K562 (cell line): ENCODE results near the gene TM9SF4. TPM values are rescaled to one million over a fixed set of nuclear protein-coding genes. Genes with fewer than 3 reads are reported as not detected.
A peak's percentile ranks its signal among the peaks of the same experiment; 100 is the strongest.

Experiments
- CHD7 ChIP-seq: fragments of 200-600 bp; sonication (generic); IDR thresholded peaks from one replicate; pipeline ENCODE4 v1.6.1; 2012; ENCODE audit warnings: mild to moderate bottlenecking, low read depth, low read length, inconsistent platforms
- EGR1 ChIP-seq: fragments of 450-650 bp; conservative IDR thresholded peaks from 2 replicates; pipeline ENCODE4 v1.6.1; 2017; ENCODE audit warnings: mild to moderate bottlenecking
- ETS1 ChIP-seq: conservative IDR thresholded peaks from 2 replicates; pipeline ENCODE4 v1.6.1; 2011; ENCODE audit warnings: low read depth, mild to moderate bottlenecking, low read length; ENCODE audit not compliant: control insufficient read depth
- MAZ ChIP-seq, 2 experiments: fragments of 450-650 bp in 1 of 2; sonication (generic) in 1 of 2; formaldehyde crosslinking; IDR thresholded peaks in 1 of 2; conservative IDR thresholded peaks in 1 of 2; 2 replicates each; pipeline versions ENCODE4 v1.4.0 to v1.5.0; 2020; ENCODE audit warnings: mild to moderate bottlenecking in 1 of 2, missing genetic modification reagents in 1 of 2
- TAF15 ChIP-seq: fragments of 200-400 bp; formaldehyde crosslinking; IDR thresholded peaks from 2 replicates; pipeline ENCODE4 v1.6.1; 2017; ENCODE audit warnings: mild to moderate bottlenecking, low read depth, low read length, moderate library complexity
- ZNF121 ChIP-seq: sonication (generic); formaldehyde crosslinking; conservative IDR thresholded peaks from 2 replicates; pipeline ENCODE4 v1.8.0; 2022; ENCODE audit warnings: missing genetic modification reagents
- polyA plus RNA-seq, 8 experiments: library from polyadenylated mRNA; depleted of rRNA in 4 of 8; stranded (reverse) in 5 of 8; unstranded in 3 of 8; fragments of >200 nt; fragmentation: Nextera tagmentation in 2 of 8; fragmentation: Illumina TruSeq in 1 of 8; extraction: Ambion mirVana in 2 of 8; extraction: Trizol in 1 of 8; gene quantifications; 2 replicates each; pipeline versions ENCODE4 v1.2.1 to v1.2.3, GENCODE V29; 2011 to 2014; ENCODE audit warnings: inconsistent platforms in 1 of 8, missing spikeins in 1 of 8
- total RNA-seq, 7 experiments: library from RNA; depleted of rRNA in 6 of 7; stranded (reverse); fragments of >200 nt in 6 of 7; fragmentation: Illumina TruSeq in 2 of 7; extraction: Trizol in 2 of 7; gene quantifications; 2 replicates each; pipeline versions ENCODE4 v1.2.1 to v1.2.3, GENCODE V29; 2011 to 2021; ENCODE audit warnings: low replicate concordance in 1 of 7
- TF ChIP-seq, protein P1 (sequence below): fragments of 450-650 bp; IDR thresholded peaks from 2 replicates; pipeline ENCODE4 v1.6.1; 2018; ENCODE audit not compliant: partially characterized antibody
- TF ChIP-seq, protein P2 (sequence below): fragments of 200-400 bp; formaldehyde crosslinking; IDR thresholded peaks from 2 replicates; pipeline ENCODE4 v1.6.1; 2017; ENCODE audit warnings: mild to moderate bottlenecking, low read depth, low read length, moderate library complexity

TM9SF4 gene
- total and polyA plus RNA-seq, 9 of the 15 experiments (the other 6 are each of a cell fraction or from before 2014, with no cell fraction given): 14.5 to 46.3 (median 26.9) TPM

GRCh38 chr20:32091888-32092346, 17.6 kb upstream of the TM9SF4 start (continued):
- no peak for TF ChIP-seq CHD7
- no peak; the same call in 1 of the 2 replicates for TF ChIP-seq EGR1
- TF ChIP-seq ETS1: no peak
- TF ChIP-seq ZNF121 (CRISPR knock-in tag): no peak
- no peak for TF ChIP-seq TAF15
- TF ChIP-seq MAZ (CRISPR knock-in tag; conservative IDR thresholded peaks at IDR 0.05 in 1 of 2, IDR thresholded peaks at IDR 0.05 in 1 of 2): peak in 1 of 2 experiments; percentile 37; a peak in 1 of 4 replicates
- TF ChIP-seq, protein P1, sequence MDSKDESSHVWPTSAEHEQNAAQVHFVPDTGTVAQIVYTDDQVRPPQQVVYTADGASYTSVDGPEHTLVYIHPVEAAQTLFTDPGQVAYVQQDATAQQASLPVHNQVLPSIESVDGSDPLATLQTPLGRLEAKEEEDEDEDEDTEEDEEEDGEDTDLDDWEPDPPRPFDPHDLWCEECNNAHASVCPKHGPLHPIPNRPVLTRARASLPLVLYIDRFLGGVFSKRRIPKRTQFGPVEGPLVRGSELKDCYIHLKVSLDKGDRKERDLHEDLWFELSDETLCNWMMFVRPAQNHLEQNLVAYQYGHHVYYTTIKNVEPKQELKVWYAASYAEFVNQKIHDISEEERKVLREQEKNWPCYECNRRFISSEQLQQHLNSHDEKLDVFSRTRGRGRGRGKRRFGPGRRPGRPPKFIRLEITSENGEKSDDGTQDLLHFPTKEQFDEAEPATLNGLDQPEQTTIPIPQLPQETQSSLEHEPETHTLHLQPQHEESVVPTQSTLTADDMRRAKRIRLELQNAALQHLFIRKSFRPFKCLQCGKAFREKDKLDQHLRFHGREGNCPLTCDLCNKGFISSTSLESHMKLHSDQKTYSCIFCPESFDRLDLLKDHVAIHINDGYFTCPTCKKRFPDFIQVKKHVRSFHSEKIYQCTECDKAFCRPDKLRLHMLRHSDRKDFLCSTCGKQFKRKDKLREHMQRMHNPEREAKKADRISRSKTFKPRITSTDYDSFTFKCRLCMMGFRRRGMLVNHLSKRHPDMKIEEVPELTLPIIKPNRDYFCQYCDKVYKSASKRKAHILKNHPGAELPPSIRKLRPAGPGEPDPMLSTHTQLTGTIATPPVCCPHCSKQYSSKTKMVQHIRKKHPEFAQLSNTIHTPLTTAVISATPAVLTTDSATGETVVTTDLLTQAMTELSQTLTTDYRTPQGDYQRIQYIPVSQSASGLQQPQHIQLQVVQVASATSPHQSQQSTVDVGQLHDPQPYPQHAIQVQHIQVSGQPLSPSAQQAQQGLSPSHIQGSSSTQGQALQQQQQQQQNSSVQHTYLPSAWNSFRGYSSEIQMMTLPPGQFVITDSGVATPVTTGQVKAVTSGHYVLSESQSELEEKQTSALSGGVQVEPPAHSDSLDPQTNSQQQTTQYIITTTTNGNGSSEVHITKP: no peak
- TF ChIP-seq, protein P2, sequence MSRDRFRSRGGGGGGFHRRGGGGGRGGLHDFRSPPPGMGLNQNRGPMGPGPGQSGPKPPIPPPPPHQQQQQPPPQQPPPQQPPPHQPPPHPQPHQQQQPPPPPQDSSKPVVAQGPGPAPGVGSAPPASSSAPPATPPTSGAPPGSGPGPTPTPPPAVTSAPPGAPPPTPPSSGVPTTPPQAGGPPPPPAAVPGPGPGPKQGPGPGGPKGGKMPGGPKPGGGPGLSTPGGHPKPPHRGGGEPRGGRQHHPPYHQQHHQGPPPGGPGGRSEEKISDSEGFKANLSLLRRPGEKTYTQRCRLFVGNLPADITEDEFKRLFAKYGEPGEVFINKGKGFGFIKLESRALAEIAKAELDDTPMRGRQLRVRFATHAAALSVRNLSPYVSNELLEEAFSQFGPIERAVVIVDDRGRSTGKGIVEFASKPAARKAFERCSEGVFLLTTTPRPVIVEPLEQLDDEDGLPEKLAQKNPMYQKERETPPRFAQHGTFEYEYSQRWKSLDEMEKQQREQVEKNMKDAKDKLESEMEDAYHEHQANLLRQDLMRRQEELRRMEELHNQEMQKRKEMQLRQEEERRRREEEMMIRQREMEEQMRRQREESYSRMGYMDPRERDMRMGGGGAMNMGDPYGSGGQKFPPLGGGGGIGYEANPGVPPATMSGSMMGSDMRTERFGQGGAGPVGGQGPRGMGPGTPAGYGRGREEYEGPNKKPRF: no peak
